SK-N-SH treated with all-trans-retinoic acid at 6 μM for 48 hours (cell line): ENCODE results near the gene HDDC2.

ENCODE experiments used
- ARNTL ChIP-seq: fragments of 450-650 bp; formaldehyde crosslinking; IDR thresholded peaks from 2 replicates; pipeline ENCODE4 v1.5.0; 2020; ENCODE audit warnings: low read depth, mild to moderate bottlenecking, moderate library complexity, borderline replicate concordance
- BACH2 ChIP-seq: fragments of 250-450 bp; sonication (Bioruptor Pico); IDR thresholded peaks from 2 replicates; pipeline ENCODE4 v1.9.0; 2021; ENCODE audit warnings: mild to moderate bottlenecking, borderline replicate concordance
- CSDC2 ChIP-seq: fragments of 250-450 bp; sonication (Bioruptor Pico); IDR thresholded peaks from 2 replicates; pipeline ENCODE4 v1.5.0; 2020; ENCODE audit warnings: mild to moderate bottlenecking, moderate library complexity
- ISL1 ChIP-seq: fragments of 250-450 bp; sonication (Bioruptor Pico); IDR thresholded peaks from 2 replicates; pipeline ENCODE4 v2.1.2; 2022; ENCODE audit warnings: mild to moderate bottlenecking, moderate library complexity
- OSR1 ChIP-seq: fragments of 250-450 bp; sonication (Bioruptor Pico); IDR thresholded peaks from 2 replicates; pipeline ENCODE4 v1.8.0; 2022; ENCODE audit warnings: moderate library complexity, mild to moderate bottlenecking, inconsistent platforms
- RARB ChIP-seq: fragments of 250-450 bp; sonication (Bioruptor Pico); IDR thresholded peaks from 2 replicates; pipeline ENCODE4 v1.8.0; 2021; ENCODE audit warnings: mild to moderate bottlenecking, moderate library complexity
- SNAI2 ChIP-seq: fragments of 250-450 bp; sonication (Bioruptor Pico); IDR thresholded peaks from 2 replicates; pipeline ENCODE4 v1.5.0; 2020; ENCODE audit warnings: mild to moderate bottlenecking, moderate library complexity
- ZFP3 ChIP-seq: fragments of 250-450 bp; sonication (Bioruptor Pico); IDR thresholded peaks from 2 replicates; pipeline ENCODE4 v1.5.0; 2020; ENCODE audit warnings: mild to moderate bottlenecking, moderate library complexity
- ZFP30 ChIP-seq: fragments of 450-650 bp; formaldehyde crosslinking; IDR thresholded peaks from 2 replicates; pipeline ENCODE4 v1.5.0; 2022; ENCODE audit warnings: mild to moderate bottlenecking, moderate library complexity
- ZNF70 ChIP-seq: fragments of 450-650 bp; formaldehyde crosslinking; IDR thresholded peaks from 2 replicates; pipeline ENCODE4 v1.5.0; 2020; ENCODE audit warnings: mild to moderate bottlenecking, moderate library complexity
- TF ChIP-seq, protein P1 (sequence below): fragments of 250-450 bp; sonication (Bioruptor Pico); IDR thresholded peaks from 2 replicates; pipeline ENCODE4 v1.8.0; 2021; ENCODE audit warnings: low read depth, mild to moderate bottlenecking, moderate library complexity, borderline replicate concordance
- TF ChIP-seq, protein P2 (sequence below): fragments of 250-450 bp; sonication (Bioruptor Pico); IDR thresholded peaks from 2 replicates; pipeline ENCODE4 v1.8.0; 2020; ENCODE audit warnings: mild to moderate bottlenecking, moderate library complexity, borderline replicate concordance
- TF ChIP-seq, protein P3 (sequence below): fragments of 250-450 bp; sonication (Bioruptor Pico); IDR thresholded peaks from 2 replicates; pipeline ENCODE4 v1.5.1; 2021; ENCODE audit warnings: mild to moderate bottlenecking, moderate library complexity
- TF ChIP-seq, protein P4 (sequence below): fragments of 250-450 bp; sonication (Bioruptor Pico); IDR thresholded peaks from 2 replicates; pipeline ENCODE4 v1.5.0; 2020; ENCODE audit warnings: mild to moderate bottlenecking, moderate library complexity

DNA sequence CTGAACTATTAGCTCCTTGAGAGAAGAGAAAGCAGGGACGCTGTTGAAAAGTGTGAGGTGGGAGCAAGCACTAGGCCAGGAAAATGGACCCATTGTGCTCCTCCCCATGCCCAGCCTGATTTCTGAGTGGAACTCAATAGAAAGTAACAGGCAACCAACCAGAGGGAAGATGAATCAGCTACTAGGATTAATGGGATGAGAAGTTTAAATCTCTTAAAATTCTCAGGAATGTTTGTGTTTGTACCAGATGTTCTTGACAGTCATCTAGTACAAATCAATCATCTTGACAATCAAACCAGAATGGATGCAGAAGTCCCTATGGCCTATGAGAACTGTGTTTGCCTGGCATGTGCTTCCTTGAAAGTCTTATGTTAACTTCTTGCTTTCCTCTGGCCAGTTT is 48.9 kb downstream of the HDDC2 start:
- no peak for TF ChIP-seq ZFP3
- TF ChIP-seq ARNTL (CRISPR knock-in tag), result no peak
- TF ChIP-seq ZFP30, result no peak
- TF ChIP-seq, protein P1, sequence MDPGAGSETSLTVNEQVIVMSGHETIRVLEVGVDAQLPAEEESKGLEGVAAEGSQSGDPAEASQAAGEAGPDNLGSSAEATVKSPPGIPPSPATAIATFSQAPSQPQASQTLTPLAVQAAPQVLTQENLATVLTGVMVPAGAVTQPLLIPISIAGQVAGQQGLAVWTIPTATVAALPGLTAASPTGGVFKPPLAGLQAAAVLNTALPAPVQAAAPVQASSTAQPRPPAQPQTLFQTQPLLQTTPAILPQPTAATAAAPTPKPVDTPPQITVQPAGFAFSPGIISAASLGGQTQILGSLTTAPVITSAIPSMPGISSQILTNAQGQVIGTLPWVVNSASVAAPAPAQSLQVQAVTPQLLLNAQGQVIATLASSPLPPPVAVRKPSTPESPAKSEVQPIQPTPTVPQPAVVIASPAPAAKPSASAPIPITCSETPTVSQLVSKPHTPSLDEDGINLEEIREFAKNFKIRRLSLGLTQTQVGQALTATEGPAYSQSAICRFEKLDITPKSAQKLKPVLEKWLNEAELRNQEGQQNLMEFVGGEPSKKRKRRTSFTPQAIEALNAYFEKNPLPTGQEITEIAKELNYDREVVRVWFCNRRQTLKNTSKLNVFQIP, result no peak
- no peak for TF ChIP-seq BACH2
- TF ChIP-seq, protein P2, sequence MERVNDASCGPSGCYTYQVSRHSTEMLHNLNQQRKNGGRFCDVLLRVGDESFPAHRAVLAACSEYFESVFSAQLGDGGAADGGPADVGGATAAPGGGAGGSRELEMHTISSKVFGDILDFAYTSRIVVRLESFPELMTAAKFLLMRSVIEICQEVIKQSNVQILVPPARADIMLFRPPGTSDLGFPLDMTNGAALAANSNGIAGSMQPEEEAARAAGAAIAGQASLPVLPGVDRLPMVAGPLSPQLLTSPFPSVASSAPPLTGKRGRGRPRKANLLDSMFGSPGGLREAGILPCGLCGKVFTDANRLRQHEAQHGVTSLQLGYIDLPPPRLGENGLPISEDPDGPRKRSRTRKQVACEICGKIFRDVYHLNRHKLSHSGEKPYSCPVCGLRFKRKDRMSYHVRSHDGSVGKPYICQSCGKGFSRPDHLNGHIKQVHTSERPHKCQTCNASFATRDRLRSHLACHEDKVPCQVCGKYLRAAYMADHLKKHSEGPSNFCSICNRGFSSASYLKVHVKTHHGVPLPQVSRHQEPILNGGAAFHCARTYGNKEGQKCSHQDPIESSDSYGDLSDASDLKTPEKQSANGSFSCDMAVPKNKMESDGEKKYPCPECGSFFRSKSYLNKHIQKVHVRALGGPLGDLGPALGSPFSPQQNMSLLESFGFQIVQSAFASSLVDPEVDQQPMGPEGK, result no peak
- TF ChIP-seq OSR1 (CRISPR knock-in tag), result no peak
- TF ChIP-seq ZNF70, result no peak
- TF ChIP-seq, protein P3, sequence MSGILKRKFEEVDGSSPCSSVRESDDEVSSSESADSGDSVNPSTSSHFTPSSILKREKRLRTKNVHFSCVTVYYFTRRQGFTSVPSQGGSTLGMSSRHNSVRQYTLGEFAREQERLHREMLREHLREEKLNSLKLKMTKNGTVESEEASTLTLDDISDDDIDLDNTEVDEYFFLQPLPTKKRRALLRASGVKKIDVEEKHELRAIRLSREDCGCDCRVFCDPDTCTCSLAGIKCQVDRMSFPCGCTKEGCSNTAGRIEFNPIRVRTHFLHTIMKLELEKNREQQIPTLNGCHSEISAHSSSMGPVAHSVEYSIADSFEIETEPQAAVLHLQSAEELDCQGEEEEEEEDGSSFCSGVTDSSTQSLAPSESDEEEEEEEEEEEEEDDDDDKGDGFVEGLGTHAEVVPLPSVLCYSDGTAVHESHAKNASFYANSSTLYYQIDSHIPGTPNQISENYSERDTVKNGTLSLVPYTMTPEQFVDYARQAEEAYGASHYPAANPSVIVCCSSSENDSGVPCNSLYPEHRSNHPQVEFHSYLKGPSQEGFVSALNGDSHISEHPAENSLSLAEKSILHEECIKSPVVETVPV (CRISPR knock-in tag), result no peak
- no peak for TF ChIP-seq RARB (CRISPR knock-in tag)
- TF ChIP-seq, protein P4, sequence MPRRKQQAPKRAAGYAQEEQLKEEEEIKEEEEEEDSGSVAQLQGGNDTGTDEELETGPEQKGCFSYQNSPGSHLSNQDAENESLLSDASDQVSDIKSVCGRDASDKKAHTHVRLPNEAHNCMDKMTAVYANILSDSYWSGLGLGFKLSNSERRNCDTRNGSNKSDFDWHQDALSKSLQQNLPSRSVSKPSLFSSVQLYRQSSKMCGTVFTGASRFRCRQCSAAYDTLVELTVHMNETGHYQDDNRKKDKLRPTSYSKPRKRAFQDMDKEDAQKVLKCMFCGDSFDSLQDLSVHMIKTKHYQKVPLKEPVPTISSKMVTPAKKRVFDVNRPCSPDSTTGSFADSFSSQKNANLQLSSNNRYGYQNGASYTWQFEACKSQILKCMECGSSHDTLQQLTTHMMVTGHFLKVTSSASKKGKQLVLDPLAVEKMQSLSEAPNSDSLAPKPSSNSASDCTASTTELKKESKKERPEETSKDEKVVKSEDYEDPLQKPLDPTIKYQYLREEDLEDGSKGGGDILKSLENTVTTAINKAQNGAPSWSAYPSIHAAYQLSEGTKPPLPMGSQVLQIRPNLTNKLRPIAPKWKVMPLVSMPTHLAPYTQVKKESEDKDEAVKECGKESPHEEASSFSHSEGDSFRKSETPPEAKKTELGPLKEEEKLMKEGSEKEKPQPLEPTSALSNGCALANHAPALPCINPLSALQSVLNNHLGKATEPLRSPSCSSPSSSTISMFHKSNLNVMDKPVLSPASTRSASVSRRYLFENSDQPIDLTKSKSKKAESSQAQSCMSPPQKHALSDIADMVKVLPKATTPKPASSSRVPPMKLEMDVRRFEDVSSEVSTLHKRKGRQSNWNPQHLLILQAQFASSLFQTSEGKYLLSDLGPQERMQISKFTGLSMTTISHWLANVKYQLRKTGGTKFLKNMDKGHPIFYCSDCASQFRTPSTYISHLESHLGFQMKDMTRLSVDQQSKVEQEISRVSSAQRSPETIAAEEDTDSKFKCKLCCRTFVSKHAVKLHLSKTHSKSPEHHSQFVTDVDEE (CRISPR knock-in tag), result no peak
- no peak for TF ChIP-seq SNAI2 (CRISPR knock-in tag)
- no peak for TF ChIP-seq ISL1 (CRISPR knock-in tag)
- no peak for TF ChIP-seq CSDC2 (CRISPR knock-in tag)
